Embryonic facial prominence (tissue), 1 donor: Measurements from ENCODE around the gene RAN.
"Not testable (repeated sequence)": the region's sequence is repeated elsewhere in the genome, so short reads cannot be mapped to it uniquely, and the experiment has no call there.

Experiments
- DNase-seq: peaks from one replicate; pipeline ENCODE4 v3.0.0-alpha.2; 2016; ENCODE audit errors: extremely low spot score

RAN gene

DNA sequence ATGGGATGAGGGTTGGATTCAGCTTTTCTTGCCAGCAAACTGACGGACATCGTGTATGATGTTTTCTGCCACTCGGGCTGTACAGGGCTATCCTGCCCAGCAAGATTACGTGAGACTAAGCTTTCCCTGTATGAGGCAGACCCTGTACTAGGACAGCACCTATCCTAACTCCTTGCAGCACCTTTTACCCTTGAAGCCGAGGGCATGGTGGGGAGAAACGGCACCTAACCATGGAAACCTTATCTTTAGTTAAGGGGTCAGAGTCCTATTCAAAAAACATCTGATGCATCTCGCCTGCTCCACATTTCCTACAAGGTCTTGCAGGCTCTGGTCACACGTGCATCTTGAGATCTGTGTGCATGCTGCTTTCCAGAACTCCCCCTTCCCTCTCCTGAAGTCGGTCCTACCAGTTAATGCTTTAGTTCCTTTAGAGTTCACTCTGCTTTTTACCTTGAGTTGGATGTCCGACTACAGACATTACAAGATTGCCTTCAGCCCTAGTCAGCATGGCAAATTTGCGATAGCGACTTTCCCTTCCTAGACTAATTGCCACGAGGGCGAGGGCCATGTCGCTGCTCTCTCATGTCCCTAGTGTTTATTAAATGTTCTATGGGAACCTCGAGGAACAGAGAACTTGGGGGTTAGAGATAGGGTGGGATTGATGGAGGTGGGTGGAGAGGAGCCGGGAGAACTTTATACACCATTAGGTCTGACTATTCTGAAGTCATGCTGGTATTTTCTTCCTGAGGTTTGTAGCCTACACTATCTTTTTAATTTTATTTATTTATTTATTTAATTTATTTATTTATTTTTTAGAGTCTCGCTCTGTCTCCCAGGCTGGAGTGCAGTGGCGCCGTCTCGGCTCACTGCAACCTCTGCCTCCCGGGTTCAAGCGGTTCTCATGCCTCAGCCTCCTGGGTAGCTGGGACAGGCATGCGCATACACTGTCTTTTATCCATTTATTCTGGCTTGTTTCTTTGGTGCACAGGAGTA, 6.6 kb downstream of the RAN start:
- no peak for DNase-seq

- DNase-seq = no peak
Observed at GRCh38 chr12:130879212-130879686, 7.4 kb downstream of the RAN start.

- DNase-seq = no peak
Observed at GRCh38 chr12:130879781-130880389, 8.0 kb downstream of the RAN start.

DNA sequence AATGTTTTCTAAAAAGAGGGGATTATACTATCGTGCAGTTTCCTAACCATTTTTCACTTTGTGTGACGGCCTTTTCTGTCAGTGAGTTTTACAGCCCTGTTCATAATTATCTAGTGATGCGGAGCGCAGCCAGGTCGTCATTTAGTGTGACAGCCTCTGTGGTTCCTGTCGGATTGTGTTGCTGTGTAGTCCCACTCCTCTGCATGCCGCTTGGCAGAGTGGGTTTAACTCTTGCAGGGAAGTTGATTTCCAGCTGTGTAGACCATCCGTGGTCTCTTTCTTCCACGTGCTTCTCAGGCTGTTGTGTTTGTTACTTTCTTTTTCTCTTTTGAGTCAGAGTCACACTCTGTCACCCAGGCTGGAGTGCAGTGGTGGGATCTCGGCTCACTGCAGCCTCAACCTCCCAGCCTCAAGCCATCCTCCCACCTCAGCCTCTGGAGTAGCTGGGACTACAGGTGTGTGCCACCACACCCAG, 8.6 kb downstream of the RAN start:
- no peak for DNase-seq

GRCh38 chr12:130881046-130881445, 9.2 kb downstream of the RAN start:
- no peak for DNase-seq

GRCh38 chr12:130881548-130881947, 9.7 kb downstream of the RAN start:
- DNase-seq = no peak

DNA sequence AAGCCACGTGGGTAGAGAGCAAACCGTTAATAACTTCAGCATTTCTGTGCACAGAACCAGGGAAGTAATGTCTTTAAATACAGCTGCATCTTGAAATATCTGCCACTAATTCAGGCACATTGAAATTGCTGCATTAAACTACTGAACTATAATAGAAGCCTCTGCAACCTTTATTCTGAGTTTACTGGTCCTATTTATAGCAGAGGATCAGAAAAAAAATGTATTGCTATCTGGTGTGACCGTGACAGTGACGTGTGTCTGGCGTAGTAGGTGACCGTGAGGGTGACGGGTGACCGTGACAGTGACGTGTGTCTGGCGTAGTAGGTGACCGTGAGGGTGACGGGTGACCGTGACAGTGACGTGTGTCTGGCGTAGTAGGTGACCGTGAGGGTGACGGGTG, 15.3 kb downstream of the RAN start:
- DNase-seq = not testable (repeated sequence)

GRCh38 chr12:130904064-130904463, 32.2 kb downstream of the RAN start:
- no peak for DNase-seq

GRCh38 chr12:130904936-130905455, 33.1 kb downstream of the RAN start:
- DNase-seq = not testable (repeated sequence)

- DNase-seq = no peak
Observed at GRCh38 chr12:130909111-130909510, 37.2 kb downstream of the RAN start.

DNA sequence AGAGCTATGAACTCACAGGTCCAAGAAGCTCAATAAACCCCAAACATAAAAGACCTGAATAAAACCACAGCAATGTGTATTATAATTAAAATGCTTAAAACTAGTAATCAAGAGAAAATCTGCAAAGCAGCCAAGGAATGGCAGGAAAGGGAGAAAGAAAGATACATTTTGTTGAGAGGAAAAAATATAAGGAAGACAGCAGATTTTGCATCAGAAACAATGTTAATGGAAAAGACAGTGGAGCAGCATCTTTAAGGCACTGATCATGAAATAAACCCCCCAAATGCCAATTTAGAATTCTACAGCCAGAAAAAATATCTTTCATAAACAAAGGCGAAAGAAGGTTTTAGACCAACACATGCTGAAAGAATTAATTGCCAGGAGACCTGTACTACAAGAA, 39.3 kb downstream of the RAN start:
- DNase-seq = no peak

DNA sequence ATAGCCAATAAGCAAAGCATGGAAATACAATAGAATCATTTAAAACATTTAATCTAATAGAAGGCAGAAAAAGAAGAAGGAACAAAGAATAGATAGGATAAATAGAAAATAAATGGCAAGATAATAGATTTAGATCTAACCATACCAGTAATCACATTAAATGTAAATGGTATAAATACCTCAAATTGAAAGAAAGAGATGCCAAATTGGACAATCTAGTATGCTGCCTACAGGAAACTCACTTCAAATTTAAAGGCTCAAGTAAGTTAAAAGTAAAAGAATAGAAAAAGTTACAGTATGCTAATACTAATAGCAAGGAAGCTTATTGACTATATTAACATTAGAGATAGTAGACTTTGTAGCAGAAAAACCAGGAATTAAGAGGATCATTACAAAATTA, 40.1 kb downstream of the RAN start:
- DNase-seq = no peak

DNA sequence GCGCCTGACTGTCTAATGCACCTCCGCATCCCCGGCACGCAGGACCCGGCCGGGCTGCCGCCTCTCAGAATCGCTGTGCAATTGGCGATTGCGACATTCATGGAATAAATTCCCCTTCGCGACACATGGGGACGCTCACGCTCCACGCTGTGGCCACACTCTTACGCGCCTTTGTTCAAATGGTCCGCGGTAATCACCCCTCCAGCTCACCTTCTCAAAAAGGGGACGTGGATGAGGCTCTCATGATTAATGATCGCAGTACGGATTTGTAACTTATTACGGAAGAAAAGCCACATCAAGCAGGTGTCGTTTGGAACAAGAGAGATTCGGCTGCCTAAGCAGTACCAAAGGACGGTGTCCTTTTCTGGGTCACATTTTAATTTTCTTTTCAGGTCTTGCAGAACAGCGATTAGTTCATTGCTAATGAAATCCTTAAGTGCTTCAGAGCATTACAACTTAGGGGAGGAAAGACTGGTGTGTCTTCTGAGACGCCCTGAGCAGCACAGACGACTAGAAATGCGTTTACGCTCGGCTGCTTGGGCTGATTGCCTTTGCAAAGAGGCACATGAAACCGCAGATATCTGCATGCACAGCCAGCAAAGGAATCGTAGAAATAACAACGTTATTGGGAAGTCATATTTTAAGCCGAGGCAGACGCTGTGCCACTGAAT, 44.5 kb downstream of the RAN start:
- peak; percentile 58 for DNase-seq

GRCh38 chr12:130917607-130918006, 45.7 kb downstream of the RAN start:
- DNase-seq = no peak

- DNase-seq = no peak
Observed at GRCh38 chr12:130919086-130919485, 47.2 kb downstream of the RAN start.

DNA sequence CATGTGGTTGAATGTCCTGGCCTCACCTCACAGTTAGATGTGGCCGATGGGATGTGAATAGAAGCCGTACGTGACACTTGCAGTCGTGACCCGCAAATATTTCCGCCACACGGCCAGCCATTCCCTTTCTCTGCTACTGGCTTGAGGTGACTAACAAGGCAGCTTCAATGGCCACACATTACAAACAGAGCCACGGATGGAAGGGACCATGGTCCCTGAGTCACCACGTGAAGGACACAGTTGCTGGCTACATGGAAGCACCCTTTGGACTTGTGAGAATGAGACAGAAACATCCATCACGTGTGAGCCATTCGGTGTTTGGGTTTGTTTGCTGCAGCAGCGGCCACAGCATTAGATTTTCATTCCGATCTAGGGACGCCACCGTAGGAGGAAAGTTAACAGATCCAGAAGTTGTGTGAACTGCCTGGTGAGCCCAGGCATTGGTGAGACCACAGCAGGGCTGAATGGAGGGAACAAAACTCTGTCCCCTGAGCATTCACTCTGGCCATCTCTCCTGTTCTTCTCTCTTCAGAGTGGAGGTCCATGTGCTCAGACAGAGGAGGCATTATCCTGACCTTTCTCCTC, 48.3 kb downstream of the RAN start:
- DNase-seq = no peak

- DNase-seq = no peak
Observed at GRCh38 chr12:130920723-130921381, 49.0 kb downstream of the RAN start.

DNA sequence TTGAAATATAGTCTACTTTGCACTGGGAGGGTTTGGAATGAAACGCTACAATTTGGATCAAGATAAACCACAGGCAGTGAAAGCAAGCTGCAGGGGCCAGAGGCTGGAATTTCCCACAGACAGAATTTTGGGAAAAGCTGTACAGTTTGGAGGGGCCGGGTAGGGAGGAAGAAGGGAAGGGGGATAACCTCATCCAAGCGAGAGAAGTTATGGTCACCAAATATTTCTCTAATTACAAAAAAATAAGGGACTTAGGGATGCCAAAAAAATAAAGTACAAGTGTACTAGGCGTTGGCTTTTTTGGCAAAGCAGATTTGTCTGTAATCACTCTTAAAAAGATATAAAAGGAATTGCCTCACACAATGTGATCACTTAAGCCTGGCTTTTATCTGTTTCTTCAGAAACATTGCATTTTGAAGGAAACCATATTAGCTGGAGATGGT, 50.7 kb downstream of the RAN start:
- DNase-seq = no peak

- no peak for DNase-seq
Observed at GRCh38 chr12:130924966-130925665, 53.2 kb downstream of the RAN start.

DNA sequence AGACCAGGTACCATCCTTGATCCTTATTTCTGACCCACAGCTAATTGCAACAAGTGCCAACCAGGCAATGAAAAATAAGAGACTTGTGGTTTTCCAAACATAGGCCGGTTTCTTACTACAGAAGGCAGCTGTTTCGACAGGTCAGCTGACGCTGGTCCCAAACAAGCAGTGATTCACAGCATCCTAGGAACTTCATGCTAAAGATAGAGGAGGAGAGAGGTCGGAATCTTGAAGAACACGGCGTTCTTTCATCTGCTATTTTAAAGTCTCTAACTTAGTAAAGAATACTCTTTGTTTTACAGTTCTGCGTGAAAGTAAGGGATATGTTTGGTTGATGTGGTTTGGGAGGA, 53.8 kb downstream of the RAN start:
- DNase-seq = no peak
